IMR-90 (cell line): ENCODE data around the gene MYO5A. TPM values are rescaled to one million over a fixed set of nuclear protein-coding genes. Genes with fewer than 3 reads are reported as not detected.
A peak's percentile ranks its signal among the peaks of the same experiment; 100 is the strongest.

ENCODE experiments used
- ATAC-seq: fragments of 200-7000 bp; cut with Tn5 transposase; 2 replicates; pipeline ENCODE4 v1.9.1; 2020; ENCODE audit warnings: low read depth, mild to moderate bottlenecking, moderate library complexity
- BruUV-seq: library from RNA; stranded (reverse); fragments of 400-500 nt; replicated peaks from 2 replicates; lab custom pipeline; 2021; lab: Mats Ljungman, UMichigan
- CTCF ChIA-PET: fragments of 300-600 bp; formaldehyde crosslinking; extraction: SDS; loops from one replicate; lab custom pipeline; 2021; ENCODE audit warnings: antibody characterized with exemption; lab: Yijun Ruan, JAX
- POLR2A ChIA-PET: fragments of 300-600 bp; sonication (Branson Sonifier 250); formaldehyde crosslinking; loops from one replicate; lab custom pipeline; 2022; ENCODE audit warnings: antibody characterized with exemption; ENCODE audit not compliant: unreplicated experiment; lab: Charles Lee
- DNase-seq: peaks from one replicate; pipeline ENCODE4 v3.0.0; 2013
- H2AFZ ChIP-seq: replicated peaks from 2 replicates; pipeline ENCODE3; 2013; ENCODE audit warnings: low read length, mild to moderate bottlenecking; ENCODE audit not compliant: poor library complexity
- H2AK5ac ChIP-seq: 2 replicates; pipeline ENCODE4 v1.6.1; 2013; ENCODE audit warnings: low read depth, low read length, inconsistent platforms
- H2AK9ac ChIP-seq: replicated peaks from 2 replicates; pipeline ENCODE3; 2013; ENCODE audit warnings: mild to moderate bottlenecking, low read depth, low read length, moderate library complexity; ENCODE audit not compliant: poor library complexity
- H2BK120ac ChIP-seq: 2 replicates; pipeline ENCODE4 v1.6.1; 2013; ENCODE audit warnings: low read depth, low read length, inconsistent platforms
- H2BK15ac ChIP-seq: 3 replicates; pipeline ENCODE4 v1.6.1; 2013; ENCODE audit warnings: low read depth, low read length, inconsistent platforms
- H2BK20ac ChIP-seq: 2 replicates; pipeline ENCODE4 v1.6.1; 2013; ENCODE audit warnings: low read depth, mild to moderate bottlenecking, inconsistent platforms, low read length, moderate library complexity
- H2BK5ac ChIP-seq: 2 replicates; pipeline ENCODE4 v1.6.1; 2013; ENCODE audit warnings: mild to moderate bottlenecking, low read depth, low read length, inconsistent platforms; ENCODE audit not compliant: poor library complexity, severe bottlenecking
- H3K14ac ChIP-seq: replicated peaks from 2 replicates; pipeline ENCODE4 v1.6.1; 2013; ENCODE audit warnings: low read depth, low read length, inconsistent platforms
- H3K18ac ChIP-seq: 2 replicates; pipeline ENCODE4 v1.6.1; 2013; ENCODE audit warnings: low read depth, low read length, control low read depth
- H3K23ac ChIP-seq: 2 replicates; pipeline ENCODE4 v1.6.1; 2013; ENCODE audit warnings: low read depth, low read length, inconsistent platforms
- H3K27ac ChIP-seq: 2 replicates; pipeline ENCODE4 v1.5.1; 2013; ENCODE audit warnings: mild to moderate bottlenecking, control low read depth, low read length; ENCODE audit not compliant: insufficient read depth
- H3K27me3 ChIP-seq: 2 replicates; pipeline ENCODE4 v1.6.1; 2013; ENCODE audit warnings: low read length; ENCODE audit not compliant: control insufficient read depth, insufficient read depth
- H3K36me3 ChIP-seq: 2 replicates; pipeline ENCODE4 v1.6.1; 2013; ENCODE audit warnings: low read length, mixed read lengths; ENCODE audit not compliant: control insufficient read depth, insufficient read depth
- H3K4ac ChIP-seq: 2 replicates; pipeline ENCODE4 v1.6.1; 2013; ENCODE audit warnings: low read depth, low read length, inconsistent platforms
- H3K4me1 ChIP-seq: 2 replicates; pipeline ENCODE4 v1.6.1; 2013; ENCODE audit warnings: low read length, mixed read lengths; ENCODE audit not compliant: control insufficient read depth, insufficient read depth
- H3K4me2 ChIP-seq: 2 replicates; pipeline ENCODE4 v1.6.1; 2013; ENCODE audit warnings: low read depth, mild to moderate bottlenecking, control low read depth, low read length, moderate library complexity
- H3K4me3 ChIP-seq: 2 replicates; pipeline ENCODE4 v1.5.1; 2013; ENCODE audit warnings: low read depth, mild to moderate bottlenecking, control low read depth, low read length, moderate library complexity; ENCODE audit not compliant: insufficient read depth
- H3K56ac ChIP-seq: 2 replicates; pipeline ENCODE4 v1.6.1; 2013; ENCODE audit warnings: low read length, inconsistent platforms; ENCODE audit not compliant: insufficient read depth; ENCODE audit errors: extremely low read depth
- H3K79me1 ChIP-seq, 2 experiments: 2 replicates each; pipeline ENCODE4 v1.6.1; 2013; ENCODE audit warnings: low read length in 2 of 2, inconsistent platforms in 1 of 2, low read depth in 1 of 2
- H3K9ac ChIP-seq: 2 replicates; pipeline ENCODE4 v1.6.1; 2013; ENCODE audit warnings: low read depth, low read length, control low read depth
- H3K9me1 ChIP-seq: 2 replicates; pipeline ENCODE4 v1.6.1; 2013; ENCODE audit warnings: low read length, inconsistent platforms; ENCODE audit not compliant: insufficient read depth
- H3K9me3 ChIP-seq: 2 replicates; pipeline ENCODE4 v1.6.1; 2013; ENCODE audit warnings: low read length; ENCODE audit not compliant: control insufficient read depth, insufficient read depth
- H4K20me1 ChIP-seq: 2 replicates; pipeline ENCODE4 v1.6.1; 2013; ENCODE audit warnings: low read length, inconsistent platforms; ENCODE audit not compliant: insufficient read depth
- H4K5ac ChIP-seq: 2 replicates; pipeline ENCODE4 v1.6.1; 2013; ENCODE audit warnings: mild to moderate bottlenecking, low read depth, low read length, control low read depth
- H4K8ac ChIP-seq, 2 experiments: 2 replicates each; pipeline ENCODE4 v1.6.1; 2013; ENCODE audit warnings: low read depth in 2 of 2, low read length in 2 of 2, control low read depth in 1 of 2, inconsistent platforms in 1 of 2
- H4K91ac ChIP-seq: 2 replicates; pipeline ENCODE4 v1.6.1; 2013; ENCODE audit warnings: low read depth, low read length, inconsistent platforms; ENCODE audit not compliant: insufficient read depth
- CHD1 ChIP-seq: IDR thresholded peaks from 2 replicates; pipeline ENCODE4 v1.6.1; 2012; ENCODE audit warnings: low read depth, low read length, improper control_type of control experiment
- CTCF ChIP-seq: conservative IDR thresholded peaks from 2 replicates; pipeline ENCODE4 v1.5.1; 2012; ENCODE audit warnings: mild to moderate bottlenecking, low read depth, low read length, improper control_type of control experiment
- ELK1 ChIP-seq: fragments of 150-350 bp; IDR thresholded peaks from 2 replicates; pipeline ENCODE4 v1.6.1; 2016; ENCODE audit warnings: low read depth, mild to moderate bottlenecking, low read length, moderate library complexity, borderline replicate concordance
- FOS ChIP-seq: fragments of 150-350 bp; IDR thresholded peaks from 2 replicates; pipeline ENCODE4 v1.6.1; 2016; ENCODE audit warnings: low read depth, low read length
- MAFK ChIP-seq: IDR thresholded peaks from 2 replicates; pipeline ENCODE4 v1.6.1; 2012; ENCODE audit warnings: low read depth, low read length, improper control_type of control experiment
- MAZ ChIP-seq: IDR thresholded peaks from 2 replicates; pipeline ENCODE4 v1.6.1; 2012; ENCODE audit warnings: low read depth, mild to moderate bottlenecking, low read length, improper control_type of control experiment, moderate library complexity, borderline replicate concordance
- MXI1 ChIP-seq: IDR thresholded peaks from 2 replicates; pipeline ENCODE4 v1.6.1; 2012; ENCODE audit warnings: low read depth, mild to moderate bottlenecking, low read length, moderate library complexity, borderline replicate concordance
- NFE2L2 ChIP-seq: fragments of 150-350 bp; IDR thresholded peaks from 2 replicates; pipeline ENCODE4 v1.6.1; 2016; ENCODE audit warnings: low read depth, mild to moderate bottlenecking, low read length
- RAD21 ChIP-seq: IDR thresholded peaks from 2 replicates; pipeline ENCODE4 v1.6.1; 2012; ENCODE audit warnings: low read length, improper control_type of control experiment
- RFX5 ChIP-seq: IDR thresholded peaks from 2 replicates; pipeline ENCODE4 v1.8.0; 2012; ENCODE audit warnings: low read depth, mild to moderate bottlenecking, low read length, moderate library complexity
- SMC3 ChIP-seq: fragments of 150-350 bp; IDR thresholded peaks from 2 replicates; pipeline ENCODE4 v1.6.1; 2016; ENCODE audit warnings: low read depth, mild to moderate bottlenecking, antibody characterized with exemption, low read length, moderate library complexity
- USF2 ChIP-seq: fragments of 150-350 bp; IDR thresholded peaks from 2 replicates; pipeline ENCODE4 v1.6.1; 2017; ENCODE audit warnings: mild to moderate bottlenecking, antibody characterized with exemption, low read length, low read depth
- dilution Hi-C: fragments of 300-500 bp; cut with HindIII; formaldehyde crosslinking; loops from one replicate; pipeline ENCODE4 v1.14.3; 2018; ENCODE audit warnings: low sequenced_read_pairs; ENCODE audit not compliant: unreplicated experiment
- in situ Hi-C: fragments of 300-500 bp; cut with MboI; formaldehyde crosslinking; loops from 3 replicates; pipeline ENCODE4 v1.14.3; 2019; ENCODE audit warnings: low sequenced_read_pairs, inconsistent platforms, mixed read lengths
- intact Hi-C: fragments of 100-400 bp; cut with micrococcal nuclease; formaldehyde crosslinking; loops from 2 replicates; pipeline ENCODE4 v1.10.0; 2022
- polyA plus RNA-seq, 3 experiments: library from polyadenylated mRNA; depleted of rRNA; stranded (reverse); fragments of >200 nt; gene quantifications; 2 replicates each; pipeline ENCODE4 v1.2.3, GENCODE V29; 2012; ENCODE audit warnings: low replicate concordance in 1 of 3
- total RNA-seq: library from RNA; depleted of rRNA; stranded (reverse); fragments of >200 nt; gene quantifications from 2 replicates; pipeline ENCODE4 v1.2.3, GENCODE V29; 2012

MYO5A gene
- total and polyA plus RNA-seq, 2 of the 4 experiments (the other 2 are of a cell fraction): 19.4 to 69.2 TPM

GRCh38 chr15:52422001-52422400, 106.7 kb downstream of the MYO5A start:
- ATAC-seq: no peak
- POLR2A ChIA-PET: no interaction called here
- dilution Hi-C loops: no loop called here
- intact Hi-C loops: no loop called here
- Histone ChIP-seq H3K27me3 (no peaks in the 10 kb centered on the region), H4K8ac (no peak overlapping the region), H2BK5ac (no peak overlapping the region), H3K9me1 (no peaks in the 10 kb centered on the region), H3K4me2 (no peak overlapping the region), H2BK20ac (no peak overlapping the region), H3K27ac (no peak overlapping the region), H3K56ac (no peak overlapping the region), H2AK5ac (no peak overlapping the region), H3K23ac (no peak overlapping the region), H4K5ac (no peak overlapping the region), H4K20me1 (no peaks in the 10 kb centered on the region; the same call in 1 of the 2 replicates), H3K4ac (no peak overlapping the region), H3K79me1 (no peaks in the 10 kb centered on the region), H3K36me3 (no peaks in the 10 kb centered on the region), H3K4me3 (no peak overlapping the region), H2AFZ (no peak overlapping the region), H4K91ac (no peak overlapping the region), H3K9ac (no peak overlapping the region), H2AK9ac (no peak overlapping the region), H3K4me1 (no peaks in the 10 kb centered on the region), H3K14ac (no peak overlapping the region), H2BK120ac (no peak overlapping the region), H3K9me3 (no peaks in the 10 kb centered on the region), H3K18ac (no peak overlapping the region), H2BK15ac (no peak overlapping the region)
- in situ Hi-C loops: no loop called here
- BruUV-seq: no TSS peak
- CTCF ChIA-PET: no interaction called here
- no peak for TF ChIP-seq MAZ
- TF ChIP-seq RFX5: no peak
- TF ChIP-seq ELK1: no peak
- TF ChIP-seq SMC3: no peak
- no peak for TF ChIP-seq RAD21
- TF ChIP-seq FOS: no peak
- no peak for TF ChIP-seq MAFK
- TF ChIP-seq USF2: no peak
- no peak for TF ChIP-seq CTCF
- TF ChIP-seq MXI1: no peak
- TF ChIP-seq CHD1: no peak
- no peak for TF ChIP-seq NFE2L2
- peak; percentile 22 for DNase-seq
